ENCODE results near the gene MOAP1.
A peak's percentile ranks its signal among the peaks of the same experiment; 100 is the strongest.
"Not testable (repeated sequence)": the region's sequence is repeated elsewhere in the genome, so short reads cannot be mapped to it uniquely, and the experiment has no call there.

MOAP1 gene

GRCh38 chr14:93186466-93186865 lies 1.8 kb upstream of the MOAP1 start:
- Histone ChIP-seq H3K27ac (ENCODE audit: low read depth in 2 of 2, low read length in 2 of 2) (no peak overlapping the region), H3K36me3 (ENCODE audit: control insufficient read depth in 2 of 2, insufficient read depth in 2 of 2, low read length in 2 of 2) (peaks cover 11 to 17% of the 10 kb centered on the region in 2 donors), H3K9me3 (ENCODE audit: control insufficient read depth in 2 of 2, low read length in 2 of 2) (no peaks in the 10 kb centered on the region), H3K9ac (ENCODE audit: low read depth in 1 of 2, low read length in 2 of 2) (no peak overlapping the region), H3K4me1 (ENCODE audit: control insufficient read depth in 2 of 2, insufficient read depth in 2 of 2, low read length in 2 of 2) (peaks cover 13 to 20% of the 10 kb centered on the region in 2 donors), H3K4me3 (ENCODE audit: low read length in 2 of 2) (no peak overlapping the region), H3K27me3 (ENCODE audit: control insufficient read depth in 2 of 2, insufficient read depth in 2 of 2, low read length in 2 of 2) (no peaks in the 10 kb centered on the region)

DNA sequence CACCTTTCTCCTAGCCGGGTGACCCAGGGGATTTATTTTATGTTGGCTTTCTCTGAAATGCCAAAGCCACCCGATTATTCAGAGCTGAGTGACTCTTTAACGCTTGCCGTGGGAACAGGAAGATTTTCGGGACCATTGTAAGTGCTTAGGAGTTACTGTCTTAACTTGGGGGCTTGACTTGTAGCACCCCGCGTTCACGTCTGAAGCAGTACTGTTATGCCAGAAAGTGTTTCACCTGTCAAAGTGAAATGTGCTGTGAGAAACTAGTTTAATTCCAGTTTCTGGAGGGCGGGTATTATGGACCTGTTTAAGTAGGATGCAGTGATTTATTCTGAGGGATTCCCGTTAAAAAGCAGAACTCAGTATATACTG lies 638 bp upstream of the MOAP1 start:
- H3K36me3 ChIP-seq (ENCODE audit: control insufficient read depth in 2 of 2, insufficient read depth in 2 of 2, low read length in 2 of 2): peaks cover 11 to 17% of the 10 kb centered on the region in 2 donors
- H3K9ac ChIP-seq (ENCODE audit: low read depth in 1 of 2, low read length in 2 of 2): peak overlapping the region; percentile 87 to 90
- no peaks in the 10 kb centered on the region for H3K27me3 ChIP-seq (ENCODE audit: control insufficient read depth in 2 of 2, insufficient read depth in 2 of 2, low read length in 2 of 2)
- H3K4me1 ChIP-seq (ENCODE audit: control insufficient read depth in 2 of 2, insufficient read depth in 2 of 2, low read length in 2 of 2): peaks cover 13 to 20% of the 10 kb centered on the region in 2 donors
- H3K9me3 ChIP-seq (ENCODE audit: control insufficient read depth in 2 of 2, low read length in 2 of 2): no peaks in the 10 kb centered on the region
- H3K27ac ChIP-seq (ENCODE audit: low read depth in 2 of 2, low read length in 2 of 2): peak overlapping the region; percentile 91 to 98
- peak overlapping the region; percentile 76 to 91 for H3K4me3 ChIP-seq (ENCODE audit: low read length in 2 of 2)

- Histone ChIP-seq H3K27ac (ENCODE audit: low read depth in 2 of 2, low read length in 2 of 2) (peak overlapping the region; percentile 91 to 98), H3K4me3 (ENCODE audit: low read length in 2 of 2) (peak overlapping the region; percentile 76 to 91), H3K4me1 (ENCODE audit: control insufficient read depth in 2 of 2, insufficient read depth in 2 of 2, low read length in 2 of 2) (peaks cover 13 to 20% of the 10 kb centered on the region in 2 donors), H3K9me3 (ENCODE audit: control insufficient read depth in 2 of 2, low read length in 2 of 2) (no peaks in the 10 kb centered on the region), H3K9ac (ENCODE audit: low read depth in 1 of 2, low read length in 2 of 2) (peak overlapping the region; percentile 87 to 94), H3K27me3 (ENCODE audit: control insufficient read depth in 2 of 2, insufficient read depth in 2 of 2, low read length in 2 of 2) (no peaks in the 10 kb centered on the region), H3K36me3 (ENCODE audit: control insufficient read depth in 2 of 2, insufficient read depth in 2 of 2, low read length in 2 of 2) (peaks cover 7 to 17% of the 10 kb centered on the region in 2 donors)
Measured at GRCh38 chr14:93183596-93184317, 940 bp downstream of the MOAP1 start.

DNA sequence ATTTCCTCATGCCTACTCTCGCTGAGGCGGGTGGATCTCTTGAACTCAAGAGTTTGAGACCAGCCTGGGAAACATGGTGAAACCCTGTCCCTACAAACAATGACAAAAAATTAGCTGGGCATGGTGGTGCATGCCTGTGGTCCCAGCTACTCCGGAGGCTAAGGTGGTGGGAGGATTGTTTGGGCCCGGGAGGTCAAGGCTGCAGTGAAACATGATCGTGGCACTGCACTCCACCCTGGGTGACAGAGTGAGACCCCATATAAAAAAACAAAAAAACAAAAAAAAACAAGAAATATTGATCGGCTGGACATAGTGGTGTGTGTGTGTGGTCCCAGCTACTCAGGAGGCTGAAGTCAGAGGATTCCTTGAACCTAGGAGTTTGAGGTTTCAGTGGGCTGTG lies 9.2 kb downstream of the MOAP1 start:
- H3K27me3 ChIP-seq (ENCODE audit: control insufficient read depth in 2 of 2, insufficient read depth in 2 of 2, low read length in 2 of 2): no peaks in the 10 kb centered on the region
- H3K9me3 ChIP-seq (ENCODE audit: control insufficient read depth in 2 of 2, low read length in 2 of 2): no peaks in the 10 kb centered on the region
- H3K27ac ChIP-seq (ENCODE audit: low read depth in 2 of 2, low read length in 2 of 2): no peak overlapping the region
- H3K9ac ChIP-seq (ENCODE audit: low read depth in 1 of 2, low read length in 2 of 2): no peak overlapping the region
- H3K36me3 ChIP-seq (ENCODE audit: control insufficient read depth in 2 of 2, insufficient read depth in 2 of 2, low read length in 2 of 2): no peaks in the 10 kb centered on the region
- no peak overlapping the region for H3K4me3 ChIP-seq (ENCODE audit: low read length in 2 of 2)
- no peaks in the 10 kb centered on the region for H3K4me1 ChIP-seq (ENCODE audit: control insufficient read depth in 2 of 2, insufficient read depth in 2 of 2, low read length in 2 of 2)

DNA sequence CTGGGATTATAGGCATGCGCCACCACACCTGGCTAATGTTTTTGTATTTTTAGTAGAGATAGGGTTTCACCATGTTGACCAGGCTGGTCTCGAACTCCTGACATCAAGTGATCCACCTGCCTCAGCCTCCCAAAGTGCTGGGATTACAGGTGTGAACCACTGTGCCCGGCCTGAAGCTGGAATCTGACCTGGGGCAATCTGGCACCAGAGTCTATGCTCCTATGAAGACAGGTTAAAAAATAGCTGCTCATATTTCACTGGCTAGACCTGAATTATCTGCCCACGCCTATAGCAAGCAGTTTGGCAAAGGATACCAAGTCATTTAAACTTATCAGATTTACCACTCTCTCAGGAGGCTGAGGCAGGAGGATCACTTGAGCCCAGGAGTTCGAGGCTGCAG lies 10.0 kb downstream of the MOAP1 start:
- H3K36me3 ChIP-seq (ENCODE audit: control insufficient read depth in 2 of 2, insufficient read depth in 2 of 2, low read length in 2 of 2); H3K27me3 ChIP-seq (ENCODE audit: control insufficient read depth in 2 of 2, insufficient read depth in 2 of 2, low read length in 2 of 2); H3K27ac ChIP-seq (ENCODE audit: low read depth in 2 of 2, low read length in 2 of 2); H3K9me3 ChIP-seq (ENCODE audit: control insufficient read depth in 2 of 2, low read length in 2 of 2); H3K4me3 ChIP-seq (ENCODE audit: low read length in 2 of 2); H3K9ac ChIP-seq (ENCODE audit: low read depth in 1 of 2, low read length in 2 of 2); H3K4me1 ChIP-seq (ENCODE audit: control insufficient read depth in 2 of 2, insufficient read depth in 2 of 2, low read length in 2 of 2): not testable (repeated sequence)

DNA sequence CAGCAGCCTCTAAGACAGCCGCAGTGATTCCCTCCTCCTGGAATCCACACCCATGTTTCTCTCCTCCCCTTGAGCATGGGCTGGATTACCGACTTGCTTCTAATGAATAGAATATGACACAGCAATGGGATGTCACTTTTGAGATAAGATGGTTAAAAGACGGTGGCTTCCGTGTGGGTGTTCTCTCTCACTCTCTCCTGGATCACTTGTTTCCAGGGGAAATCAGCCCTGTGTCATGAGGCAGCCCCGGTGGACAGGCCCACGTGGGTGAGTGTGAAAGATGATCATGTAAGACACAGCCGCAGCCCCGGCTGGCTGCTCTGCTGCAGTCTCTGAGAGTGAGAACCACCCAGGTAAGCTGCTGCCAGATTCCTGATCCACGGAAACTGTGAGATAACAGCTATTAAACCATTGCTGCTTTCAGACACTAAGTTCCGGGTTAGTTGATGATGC lies 10.7 kb downstream of the MOAP1 start:
- H3K4me3 ChIP-seq (ENCODE audit: low read length in 2 of 2): no peak overlapping the region
- H3K4me1 ChIP-seq (ENCODE audit: control insufficient read depth in 2 of 2, insufficient read depth in 2 of 2, low read length in 2 of 2): no peaks in the 10 kb centered on the region
- H3K27me3 ChIP-seq (ENCODE audit: control insufficient read depth in 2 of 2, insufficient read depth in 2 of 2, low read length in 2 of 2): no peaks in the 10 kb centered on the region
- no peaks in the 10 kb centered on the region for H3K36me3 ChIP-seq (ENCODE audit: control insufficient read depth in 2 of 2, insufficient read depth in 2 of 2, low read length in 2 of 2)
- H3K9ac ChIP-seq (ENCODE audit: low read depth in 1 of 2, low read length in 2 of 2): no peak overlapping the region
- H3K27ac ChIP-seq (ENCODE audit: low read depth in 2 of 2, low read length in 2 of 2): no peak overlapping the region
- no peaks in the 10 kb centered on the region for H3K9me3 ChIP-seq (ENCODE audit: control insufficient read depth in 2 of 2, low read length in 2 of 2)

GRCh38 chr14:93171376-93171775 lies 13.3 kb downstream of the MOAP1 start:
- Histone ChIP-seq H3K4me3 (ENCODE audit: low read length in 2 of 2) (no peak overlapping the region), H3K4me1 (ENCODE audit: control insufficient read depth in 2 of 2, insufficient read depth in 2 of 2, low read length in 2 of 2) (no peaks in the 10 kb centered on the region), H3K9me3 (ENCODE audit: control insufficient read depth in 2 of 2, low read length in 2 of 2) (no peaks in the 10 kb centered on the region), H3K27ac (ENCODE audit: low read depth in 2 of 2, low read length in 2 of 2) (no peak overlapping the region), H3K9ac (ENCODE audit: low read depth in 1 of 2, low read length in 2 of 2) (no peak overlapping the region), H3K36me3 (ENCODE audit: control insufficient read depth in 2 of 2, insufficient read depth in 2 of 2, low read length in 2 of 2) (no peaks in the 10 kb centered on the region), H3K27me3 (ENCODE audit: control insufficient read depth in 2 of 2, insufficient read depth in 2 of 2, low read length in 2 of 2) (no peaks in the 10 kb centered on the region)

GRCh38 chr14:93170141-93170540 lies 14.6 kb downstream of the MOAP1 start:
- not testable (repeated sequence) for H3K9ac ChIP-seq (ENCODE audit: low read depth in 1 of 2, low read length in 2 of 2); H3K4me3 ChIP-seq (ENCODE audit: low read length in 2 of 2); H3K27ac ChIP-seq (ENCODE audit: low read depth in 2 of 2, low read length in 2 of 2); H3K9me3 ChIP-seq (ENCODE audit: control insufficient read depth in 2 of 2, low read length in 2 of 2); H3K27me3 ChIP-seq (ENCODE audit: control insufficient read depth in 2 of 2, insufficient read depth in 2 of 2, low read length in 2 of 2); H3K36me3 ChIP-seq (ENCODE audit: control insufficient read depth in 2 of 2, insufficient read depth in 2 of 2, low read length in 2 of 2); H3K4me1 ChIP-seq (ENCODE audit: control insufficient read depth in 2 of 2, insufficient read depth in 2 of 2, low read length in 2 of 2)

GRCh38 chr14:93169619-93170018 lies 15.1 kb downstream of the MOAP1 start:
- H3K4me3 ChIP-seq (ENCODE audit: low read length in 2 of 2); H3K4me1 ChIP-seq (ENCODE audit: control insufficient read depth in 2 of 2, insufficient read depth in 2 of 2, low read length in 2 of 2); H3K27me3 ChIP-seq (ENCODE audit: control insufficient read depth in 2 of 2, insufficient read depth in 2 of 2, low read length in 2 of 2); H3K9ac ChIP-seq (ENCODE audit: low read depth in 1 of 2, low read length in 2 of 2); H3K27ac ChIP-seq (ENCODE audit: low read depth in 2 of 2, low read length in 2 of 2); H3K36me3 ChIP-seq (ENCODE audit: control insufficient read depth in 2 of 2, insufficient read depth in 2 of 2, low read length in 2 of 2); H3K9me3 ChIP-seq (ENCODE audit: control insufficient read depth in 2 of 2, low read length in 2 of 2): not testable (repeated sequence)

GRCh38 chr14:93168610-93169009 lies 16.1 kb downstream of the MOAP1 start:
- H3K27ac ChIP-seq (ENCODE audit: low read depth in 2 of 2, low read length in 2 of 2); H3K27me3 ChIP-seq (ENCODE audit: control insufficient read depth in 2 of 2, insufficient read depth in 2 of 2, low read length in 2 of 2); H3K36me3 ChIP-seq (ENCODE audit: control insufficient read depth in 2 of 2, insufficient read depth in 2 of 2, low read length in 2 of 2); H3K9me3 ChIP-seq (ENCODE audit: control insufficient read depth in 2 of 2, low read length in 2 of 2); H3K4me1 ChIP-seq (ENCODE audit: control insufficient read depth in 2 of 2, insufficient read depth in 2 of 2, low read length in 2 of 2); H3K4me3 ChIP-seq (ENCODE audit: low read length in 2 of 2); H3K9ac ChIP-seq (ENCODE audit: low read depth in 1 of 2, low read length in 2 of 2): not testable (repeated sequence)
